Measurements from ENCODE around the gene EBI3.
A peak's percentile ranks its signal among the peaks of the same experiment; 100 is the strongest.
"Not testable (repeated sequence)": the region's sequence is repeated elsewhere in the genome, so short reads cannot be mapped to it uniquely, and the experiment has no call there.

Gene EBI3

DNA sequence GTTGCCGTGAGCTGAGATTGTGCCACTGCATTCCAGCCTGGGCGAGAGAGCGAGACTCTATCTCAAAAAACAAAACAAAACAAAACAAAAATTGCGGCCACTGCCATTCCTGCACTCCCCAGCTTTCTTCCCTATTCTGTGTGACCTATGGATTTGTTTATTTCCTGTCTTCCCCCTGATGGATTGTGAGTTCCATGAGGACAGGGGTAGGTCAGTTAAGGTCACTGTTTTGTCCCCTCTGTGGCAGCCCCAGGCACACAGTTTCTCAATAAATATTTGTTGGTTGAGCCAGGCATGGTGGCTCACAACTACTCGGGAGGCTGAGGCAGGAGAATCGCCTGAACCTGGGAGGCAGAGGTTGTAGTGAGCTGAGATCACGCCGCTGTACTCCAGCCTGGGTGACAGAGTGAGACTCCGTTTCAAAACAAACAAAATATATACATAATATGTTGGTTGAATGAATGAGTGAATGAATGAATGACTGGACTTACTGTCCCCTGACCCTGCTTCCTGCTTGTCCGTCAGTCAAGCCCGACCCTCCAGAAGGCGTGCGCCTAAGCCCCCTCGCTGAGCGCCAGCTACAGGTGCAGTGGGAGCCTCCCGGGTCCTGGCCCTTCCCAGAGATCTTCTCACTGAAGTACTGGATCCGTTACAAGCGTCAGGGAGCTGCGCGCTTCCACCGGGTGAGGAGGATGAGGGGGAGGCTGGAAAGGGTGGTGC, 5.0 kb downstream of the EBI3 start:
- DNase-seq (ENCODE audit: low read depth in 2 of 2) = no peak

DNA sequence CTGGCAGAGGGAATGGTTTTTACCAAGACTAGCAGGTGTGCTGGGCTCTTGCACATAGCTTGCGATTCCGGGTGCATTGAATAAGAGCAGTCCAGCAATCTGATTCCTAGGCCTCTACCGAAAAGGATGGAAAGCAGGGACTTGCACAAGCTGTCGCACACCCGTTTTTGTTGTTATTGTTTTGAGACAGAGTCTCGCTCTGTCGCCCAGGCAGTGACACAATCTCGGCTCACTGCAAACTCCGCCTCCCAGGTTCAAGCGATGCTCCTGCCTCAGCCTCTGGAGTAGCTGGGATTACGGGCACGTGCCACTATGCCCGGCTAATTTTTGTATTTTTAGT, 5.5 kb downstream of the EBI3 start:
- no peak for DNase-seq (ENCODE audit: low read depth in 2 of 2)

DNA sequence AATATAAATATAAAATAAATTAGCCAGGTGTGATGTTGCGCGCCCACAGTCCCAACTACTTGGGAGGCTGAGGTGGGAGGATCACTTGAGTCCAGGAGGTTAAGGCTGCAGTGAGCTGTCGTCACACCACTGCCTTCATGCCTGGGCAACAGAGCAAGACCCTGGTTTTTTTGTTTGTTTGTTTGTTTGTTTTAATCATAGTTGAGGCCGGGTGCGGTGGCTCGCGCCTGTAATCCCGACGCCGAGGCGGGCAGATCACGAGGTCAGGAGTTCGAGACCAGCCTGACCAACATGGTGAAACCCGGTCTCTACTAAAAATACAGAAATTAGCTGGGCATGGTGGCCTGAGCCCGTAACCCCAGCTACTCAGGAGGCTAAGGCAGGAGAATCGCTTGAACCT, 8.2 kb downstream of the EBI3 start:
- not testable (repeated sequence) for DNase-seq (ENCODE audit: low read depth in 2 of 2)

DNA sequence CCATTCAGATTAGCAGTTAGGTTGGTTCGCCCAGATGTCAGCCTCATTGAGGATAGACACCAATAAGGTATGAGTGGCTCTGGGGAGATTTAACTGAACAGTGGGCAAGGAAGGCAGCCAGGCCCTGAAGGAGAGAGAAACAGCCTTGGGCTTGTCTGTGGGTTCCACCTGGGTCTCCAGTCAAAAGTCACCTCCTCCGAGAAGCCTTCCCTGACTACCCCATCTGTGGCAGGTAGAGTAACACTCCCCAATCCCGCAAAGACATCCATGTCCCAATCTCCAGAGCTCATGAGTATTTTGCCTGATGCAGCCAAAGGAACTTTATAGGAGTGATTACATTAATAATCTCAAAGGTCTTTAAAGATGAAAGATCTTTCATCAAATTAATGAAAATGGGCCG, 9.5 kb downstream of the EBI3 start:
- DNase-seq (ENCODE audit: low read depth in 2 of 2) = no peak

DNA sequence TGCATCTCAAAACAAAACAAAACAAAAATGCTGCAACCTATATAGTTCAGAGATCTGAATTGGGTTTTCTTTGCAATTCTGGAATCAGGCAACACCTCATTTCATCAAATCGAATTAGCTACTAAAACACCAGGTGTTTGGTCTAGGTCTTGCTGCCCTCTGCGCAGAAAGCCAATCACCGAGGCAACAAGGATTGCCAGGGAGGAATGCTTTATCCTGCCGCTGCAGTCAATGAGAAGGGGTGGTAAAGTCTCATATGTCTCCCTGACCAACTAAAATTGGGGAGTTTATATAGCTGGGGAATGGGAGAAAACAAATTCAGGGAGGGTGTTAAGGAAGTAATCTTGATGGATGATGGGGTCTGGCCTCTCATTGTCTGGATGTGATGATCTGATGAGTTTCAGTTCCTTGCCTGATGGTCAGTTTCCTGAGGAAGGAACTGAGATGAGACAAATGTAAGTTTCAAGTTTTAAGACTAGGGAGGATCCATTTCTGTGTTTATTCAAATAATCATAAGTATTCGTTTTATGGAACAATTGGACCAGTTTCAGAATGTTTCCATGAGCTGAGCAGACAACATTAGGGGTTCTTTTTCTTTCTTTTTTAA, 12.6 kb downstream of the EBI3 start:
- DNase-seq (ENCODE audit: low read depth in 2 of 2) = no peak

DNA sequence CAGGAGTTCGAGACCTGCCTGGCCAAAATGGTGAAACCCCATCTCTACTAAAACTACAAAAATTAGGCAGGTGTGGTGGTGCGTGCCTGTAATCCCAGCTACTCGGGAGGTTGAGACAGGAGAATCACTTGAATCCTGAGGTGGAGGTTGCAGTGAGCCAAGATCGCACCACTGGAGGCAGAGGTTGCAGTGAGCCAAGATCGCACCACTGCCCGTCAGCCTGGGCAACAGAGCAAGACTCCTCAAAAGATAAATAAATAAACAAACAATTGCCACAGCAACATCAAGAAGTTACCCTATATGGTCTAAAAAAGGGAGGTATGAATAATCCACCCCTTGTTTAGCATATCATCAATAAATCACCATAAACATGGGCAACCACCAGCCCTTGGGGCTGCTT, 16.6 kb downstream of the EBI3 start:
- DNase-seq (ENCODE audit: low read depth in 2 of 2) = not testable (repeated sequence)

DNA sequence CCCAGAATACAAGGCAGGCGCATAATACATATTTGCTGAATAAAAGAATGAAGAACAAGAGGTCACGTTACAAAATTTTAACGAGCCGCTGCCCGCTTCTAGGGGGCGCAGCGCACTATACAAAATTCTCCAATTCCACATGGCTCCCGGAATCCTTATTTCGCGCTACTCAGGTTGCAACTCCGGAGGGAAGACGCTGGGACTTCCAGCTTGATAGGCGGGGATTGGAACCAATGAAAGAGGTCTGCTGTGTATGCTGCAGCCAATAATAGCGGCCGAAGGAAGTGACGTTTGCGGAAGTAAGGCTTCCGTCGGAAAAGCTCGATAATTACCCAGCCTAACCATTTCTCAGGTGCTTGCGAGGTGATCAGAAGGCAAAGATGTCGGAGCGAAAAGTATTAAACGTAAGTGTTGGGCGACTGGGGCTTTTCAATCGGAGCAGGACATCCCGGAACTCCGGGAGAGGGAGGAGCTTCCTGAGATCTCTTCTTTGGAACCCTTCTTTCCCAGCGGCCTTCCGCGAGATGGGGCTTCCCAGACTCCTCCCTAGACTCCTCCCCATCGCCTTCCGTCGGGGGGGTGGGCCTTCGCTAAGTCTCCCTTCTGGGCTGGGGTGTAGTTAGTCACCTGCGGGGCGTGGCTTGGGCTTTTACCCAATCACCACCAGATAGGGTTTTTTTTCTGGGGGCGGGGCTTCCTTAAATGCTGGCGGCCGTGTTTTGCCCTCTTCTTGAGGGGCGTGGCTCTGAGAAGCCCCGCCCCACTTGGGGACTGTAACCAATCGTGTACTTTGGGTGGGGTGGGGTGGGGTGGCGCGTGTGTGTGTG, 17.7 kb downstream of the EBI3 start, which contains the start of gene YJU2:
Gene YJU2 (plus strand): TSS at position 314 of the 827 bp plus-strand sequence. CDS start 67 bp downstream, at position 381.
- peak; percentile 98 to 99 for DNase-seq (ENCODE audit: low read depth in 2 of 2)

DNA sequence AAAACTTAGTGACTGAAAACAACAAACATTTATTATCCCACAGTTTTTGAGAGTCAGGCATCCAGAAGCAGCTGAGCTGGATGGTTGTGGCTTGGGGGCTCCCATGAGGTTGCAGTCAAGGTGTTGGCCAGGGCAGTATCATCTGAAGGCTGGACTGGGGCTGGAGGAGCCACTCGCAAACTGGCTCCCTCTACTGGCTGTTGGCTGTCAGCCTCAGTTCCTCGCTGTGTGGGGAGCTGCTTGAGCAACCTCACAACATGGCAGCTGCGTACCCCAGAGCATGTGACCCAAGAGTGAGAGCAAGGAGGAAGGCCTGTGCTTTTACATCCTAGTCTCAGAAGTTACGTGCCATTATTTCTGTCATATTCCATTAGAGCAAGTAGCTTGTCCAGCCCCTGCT, 27.2 kb downstream of the EBI3 start:
- no peak for DNase-seq (ENCODE audit: low read depth in 2 of 2)

DNA sequence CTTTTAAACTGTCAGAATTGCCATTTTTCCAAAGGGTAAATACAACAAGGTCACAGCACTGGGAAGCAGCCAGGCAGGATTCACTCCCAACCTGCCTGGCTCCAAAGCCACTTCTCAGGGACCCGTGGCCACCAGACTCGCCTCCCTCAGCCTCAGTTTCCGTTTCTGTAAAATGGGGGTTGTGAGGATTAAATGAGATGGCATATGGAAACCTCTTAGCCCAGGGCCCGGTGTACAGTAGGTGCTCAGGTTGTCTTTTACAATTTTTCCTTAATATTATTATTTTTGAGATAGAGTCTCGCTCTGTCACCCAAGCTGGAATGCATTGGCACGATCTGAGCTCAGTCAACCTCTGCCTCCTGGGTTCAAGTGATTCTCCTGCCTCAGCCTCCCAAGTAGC, 27.7 kb downstream of the EBI3 start:
- no peak for DNase-seq (ENCODE audit: low read depth in 2 of 2)

DNA sequence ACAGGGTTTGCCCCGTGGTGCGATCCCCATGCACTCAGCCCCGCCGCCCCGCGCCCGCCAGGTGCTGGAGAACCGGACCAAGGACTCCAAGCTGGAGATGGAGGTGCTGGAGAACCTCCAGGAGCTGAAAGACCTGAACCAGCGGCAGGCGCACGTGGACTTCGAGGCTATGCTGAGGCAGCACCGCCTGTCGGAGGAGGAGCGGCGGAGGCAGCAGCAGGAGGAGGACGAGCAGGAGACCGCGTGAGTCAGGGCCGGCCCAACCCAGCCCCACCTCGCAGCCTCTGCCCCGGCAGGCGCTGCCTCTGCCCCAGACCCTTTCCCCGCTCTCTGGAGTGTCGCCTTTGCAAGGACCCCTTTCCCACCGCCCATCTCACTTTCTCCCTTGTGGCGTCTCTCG, 28.9 kb downstream of the EBI3 start:
- no peak for DNase-seq (ENCODE audit: low read depth in 2 of 2)

DNA sequence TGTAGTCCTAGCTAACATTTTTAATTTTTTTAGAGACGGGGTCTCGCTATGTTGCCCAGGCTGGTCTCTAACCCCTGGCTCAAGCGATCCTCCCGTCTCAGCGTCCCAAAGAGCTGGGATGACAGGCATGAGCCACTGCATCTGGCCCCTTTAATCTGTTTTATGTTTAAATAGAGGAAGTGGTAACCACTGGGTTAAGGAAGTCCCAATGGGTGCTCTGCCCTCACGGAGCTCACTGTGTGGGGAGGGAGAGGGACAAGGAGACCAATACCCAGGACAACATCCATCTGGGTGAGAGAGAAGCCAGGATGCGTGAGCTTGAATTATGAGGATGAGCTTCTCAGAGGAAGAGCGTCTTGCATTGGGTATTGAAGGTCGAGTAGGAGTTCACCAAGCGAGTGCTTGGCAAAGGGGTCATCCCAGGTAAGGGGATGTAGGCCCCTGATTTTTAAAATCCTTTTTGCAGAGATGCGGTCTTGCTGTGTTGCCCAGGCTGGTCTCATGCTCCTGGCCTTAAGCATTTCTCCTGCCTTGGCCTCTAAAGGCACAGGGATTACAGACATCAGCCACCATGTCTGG, 31.4 kb downstream of the EBI3 start:
- no peak for DNase-seq (ENCODE audit: low read depth in 2 of 2)

DNA sequence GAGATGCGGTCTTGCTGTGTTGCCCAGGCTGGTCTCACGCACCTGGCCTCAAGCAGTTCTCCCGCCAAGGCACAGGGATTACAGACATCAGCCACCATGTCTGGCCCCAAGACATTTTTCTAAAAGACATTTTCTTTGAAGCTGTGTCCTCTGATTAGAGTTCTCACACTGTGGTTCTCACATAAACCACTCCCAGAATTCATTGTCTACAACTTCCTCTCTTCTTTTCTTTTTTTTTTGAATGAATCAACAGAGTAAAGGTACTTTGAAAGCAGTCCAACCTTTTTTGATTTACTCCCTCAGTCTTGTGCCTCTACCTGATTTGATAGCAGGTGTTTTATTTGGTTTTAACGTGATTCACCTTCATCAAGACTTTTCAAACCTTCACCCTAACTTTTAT, 35.5 kb downstream of the EBI3 start:
- no peak for DNase-seq (ENCODE audit: low read depth in 2 of 2)

DNA sequence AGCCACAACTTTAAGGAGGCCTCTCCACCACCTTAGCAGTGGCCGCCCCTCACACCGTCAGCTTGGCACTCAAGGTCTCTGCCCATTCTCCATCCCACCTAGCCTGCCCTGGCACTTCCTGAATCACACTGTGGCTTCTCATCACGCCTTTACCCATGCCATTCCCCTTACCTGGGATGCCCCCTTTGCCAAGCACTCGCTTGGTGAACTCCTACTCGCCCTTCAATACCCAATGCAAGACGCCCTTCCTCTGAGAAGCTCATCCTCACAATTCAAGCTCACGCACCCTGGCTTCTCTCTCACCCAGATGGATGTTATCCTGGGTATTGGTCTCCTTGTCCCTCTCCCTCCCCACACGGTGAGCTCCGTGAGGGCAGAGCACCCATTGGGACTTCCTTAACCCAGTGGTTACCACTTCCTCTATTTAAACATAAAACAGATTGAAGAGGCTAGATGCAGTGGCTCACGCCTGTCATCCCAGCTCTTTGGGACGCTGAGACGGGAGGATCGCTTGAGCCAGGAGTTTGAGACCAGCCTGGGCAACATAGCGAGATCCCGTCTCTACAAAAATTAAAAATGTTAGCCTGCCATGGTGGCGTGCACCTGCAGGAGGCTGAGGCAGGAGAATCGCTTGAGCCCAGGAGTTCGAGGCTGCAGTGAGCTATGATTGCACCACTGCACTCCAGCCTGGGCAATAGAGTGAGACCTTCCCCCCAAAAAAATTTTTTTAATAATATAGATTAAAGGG, 37.1 kb downstream of the EBI3 start:
- no peak for DNase-seq (ENCODE audit: low read depth in 2 of 2)

DNA sequence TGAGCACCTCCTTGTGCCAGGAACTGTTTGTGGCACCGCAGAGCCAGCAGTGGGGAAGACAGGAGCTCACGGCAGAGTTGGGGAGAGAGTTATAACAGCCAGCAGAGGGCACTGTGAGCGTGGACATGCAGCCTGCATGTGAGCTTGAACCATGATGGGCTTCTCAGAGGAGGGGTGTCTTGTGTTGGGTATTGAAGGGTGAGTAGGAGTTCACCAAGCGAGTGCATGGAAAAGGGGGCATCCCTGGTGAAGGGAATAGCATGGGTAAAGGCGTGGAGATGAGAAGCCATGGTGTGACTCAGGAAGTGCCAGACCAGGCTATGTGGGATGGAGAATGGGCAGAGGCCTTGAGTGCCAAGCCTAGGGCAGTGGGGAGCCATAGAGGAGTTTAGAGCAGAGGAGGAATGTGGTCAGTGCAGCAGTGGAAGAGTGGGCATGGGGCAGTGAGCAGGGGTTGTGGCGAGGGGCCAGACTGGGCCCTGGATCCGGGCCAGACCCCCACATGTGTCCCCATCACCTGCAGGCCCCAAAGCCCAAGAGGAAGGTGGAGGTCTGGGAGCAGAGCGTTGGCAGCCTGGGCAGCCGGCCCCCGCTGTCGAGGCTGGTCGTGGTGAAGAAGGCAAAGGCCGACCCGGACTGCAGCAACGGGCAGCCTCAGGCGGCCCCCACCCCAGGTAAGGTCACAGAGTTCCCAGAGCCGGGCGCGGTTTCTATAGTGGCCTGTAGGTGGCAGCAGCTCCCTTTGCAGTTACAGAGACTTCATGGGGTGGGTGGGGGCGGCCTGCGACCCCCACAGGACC, 38.0 kb downstream of the EBI3 start:
- DNase-seq (ENCODE audit: low read depth in 2 of 2) = peak in 1 of 2 donors; percentile 48

DNA sequence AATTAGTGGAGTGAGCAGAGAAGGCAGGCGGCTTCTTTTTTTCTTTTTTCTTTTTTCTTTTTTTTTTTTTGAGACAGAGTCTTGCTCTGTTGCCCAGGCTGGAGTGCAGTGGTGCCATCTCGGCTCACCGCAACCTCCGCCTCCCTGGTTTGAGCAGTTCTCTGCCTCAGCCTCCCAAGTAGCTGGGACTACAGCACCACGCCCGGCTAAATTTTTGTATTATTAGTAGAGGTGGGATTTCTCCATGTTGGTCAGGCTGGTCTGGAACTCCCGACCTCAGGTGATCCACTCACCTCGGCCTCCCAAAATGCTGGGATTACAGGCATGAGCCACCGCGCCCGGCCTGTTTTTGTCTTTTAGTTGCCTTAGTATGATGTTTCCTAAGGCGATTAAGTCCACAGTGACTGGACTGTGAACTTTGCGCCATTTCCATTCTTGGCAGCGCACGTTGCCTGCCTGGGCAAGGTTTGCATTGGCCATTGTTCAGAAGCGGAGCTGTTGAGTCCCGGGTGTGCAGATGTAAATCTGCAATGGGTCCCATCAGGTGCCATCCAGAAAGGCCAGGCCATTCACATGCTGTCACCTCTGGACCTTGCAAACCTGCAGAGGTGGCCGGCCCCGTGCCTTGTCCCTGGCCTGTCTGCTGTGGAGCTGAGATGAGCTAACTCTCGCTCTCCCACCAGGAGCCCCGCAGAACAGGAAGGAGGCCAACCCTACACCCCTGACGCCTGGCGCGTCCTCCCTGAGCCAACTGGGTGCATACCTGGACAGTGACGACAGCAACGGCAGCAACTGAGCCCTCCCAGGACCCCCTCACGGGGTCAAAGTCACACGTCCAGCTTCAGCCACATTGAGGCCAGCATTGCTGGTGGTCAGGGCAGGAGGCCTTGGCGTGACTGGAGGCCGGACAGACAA, 38.8 kb downstream of the EBI3 start:
- DNase-seq (ENCODE audit: low read depth in 2 of 2) = no peak

DNA sequence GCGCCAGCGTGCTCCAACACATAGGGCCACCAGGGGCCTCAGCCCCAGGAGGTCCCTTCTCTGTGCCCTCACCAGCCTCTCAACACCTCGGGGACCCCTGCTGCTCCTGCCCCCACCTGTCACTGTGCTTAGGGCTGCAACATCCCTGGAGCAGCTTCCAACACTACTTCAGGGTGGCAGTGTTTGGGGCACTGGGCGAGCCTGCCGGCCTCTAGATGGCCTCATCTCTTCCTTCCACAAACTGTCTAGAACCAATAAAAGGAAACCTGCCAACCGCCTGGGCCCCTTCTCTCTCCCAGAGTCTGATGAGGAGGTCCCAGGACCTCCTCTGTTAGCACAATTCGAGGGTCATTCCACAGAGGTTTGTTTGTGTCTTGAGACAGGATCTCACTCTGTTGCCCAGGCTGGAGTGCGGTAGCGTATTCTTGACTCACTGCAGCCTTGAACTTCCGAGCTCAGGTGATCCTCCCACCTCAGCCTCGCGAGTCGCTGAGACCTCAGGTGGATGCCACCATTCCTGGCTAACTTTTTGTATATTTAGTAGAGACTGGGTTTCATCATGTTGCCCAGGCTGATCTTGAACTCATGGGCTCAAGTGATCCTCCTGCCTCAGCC, 39.6 kb downstream of the EBI3 start:
- DNase-seq (ENCODE audit: low read depth in 2 of 2) = no peak

DNA sequence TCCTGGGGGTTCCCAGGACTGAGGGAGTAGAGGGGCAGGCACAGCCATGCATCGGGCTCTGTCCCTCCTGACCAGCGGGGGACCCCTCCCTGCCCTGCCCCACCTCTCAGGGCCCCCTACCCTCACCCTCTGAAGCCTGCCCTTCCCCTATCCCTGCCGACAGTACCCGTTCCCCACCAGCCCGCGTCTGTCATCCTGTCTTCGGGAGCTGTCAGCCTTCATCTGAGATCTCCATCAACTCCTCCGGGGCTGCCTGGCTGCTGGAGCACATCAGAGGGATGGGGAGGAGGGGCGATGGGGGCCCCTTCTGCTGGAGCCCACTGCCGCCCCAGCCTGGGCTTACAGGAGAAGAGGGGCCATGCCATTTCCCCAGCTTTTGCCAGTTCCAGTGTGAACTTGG, 43.6 kb downstream of the EBI3 start:
- no peak for DNase-seq (ENCODE audit: low read depth in 2 of 2)

DNA sequence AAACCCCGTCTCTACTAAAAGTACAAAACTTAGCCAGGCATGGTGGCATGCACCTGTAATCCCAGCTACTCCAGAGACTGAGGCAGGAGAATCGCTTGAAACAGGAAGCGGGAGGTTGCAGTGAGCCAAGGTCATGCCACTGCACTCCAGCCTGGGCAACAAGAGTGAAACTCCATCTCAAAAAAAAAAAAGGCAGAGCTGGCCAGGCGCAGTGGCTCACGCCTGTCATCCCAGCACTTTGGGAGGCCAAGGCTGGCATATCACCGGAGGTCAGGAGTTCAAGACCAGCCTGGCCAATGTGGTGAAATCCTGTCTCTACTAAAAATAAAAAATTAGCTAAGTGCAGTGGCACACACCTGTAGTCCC, 45.0 kb downstream of the EBI3 start:
- not testable (repeated sequence) for DNase-seq (ENCODE audit: low read depth in 2 of 2)

DNA sequence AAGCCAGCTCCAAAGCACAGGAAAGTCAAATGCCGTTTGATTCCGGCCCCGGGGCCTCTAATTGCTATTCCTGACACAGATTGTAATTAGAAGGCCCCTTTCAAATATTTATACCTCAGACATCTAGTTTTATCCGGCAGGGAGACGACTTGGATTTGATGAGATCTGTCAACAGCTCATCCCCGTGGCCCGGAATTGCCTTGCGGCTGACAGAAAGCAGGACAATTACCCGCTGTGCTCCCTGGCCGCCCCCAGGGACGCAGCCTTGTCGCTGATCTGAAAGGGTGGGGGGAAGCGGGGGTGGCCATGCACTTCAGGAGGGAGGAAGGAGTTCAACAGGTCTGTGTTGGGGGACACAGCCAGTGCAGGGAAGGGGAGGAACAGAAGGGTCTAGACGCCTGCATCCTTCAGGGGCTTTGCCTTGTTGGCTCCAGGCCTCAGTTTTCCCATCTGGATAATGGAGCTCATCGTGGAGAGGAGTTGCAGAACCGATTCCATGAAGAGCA, 47.9 kb downstream of the EBI3 start:
- no peak for DNase-seq (ENCODE audit: low read depth in 2 of 2)

All from stimulated activated CD4-positive, alpha-beta T cell treated with anti-CD3 and anti-CD28 coated beads, Interleukin-15, amount 100 ng/mL, for 48 hours (primary cell).